GM12878 (cell line): ENCODE measurements around the gene DNAJC5. TPM values are rescaled to one million over a fixed set of nuclear protein-coding genes. Genes with fewer than 3 reads are reported as not detected.

Experiments used
- ATAC-seq: fragments of 200-7000 bp; cut with Tn5 transposase; 3 replicates; pipeline ENCODE4 v1.9.1; 2020; ENCODE audit warnings: mild to moderate bottlenecking, moderate library complexity
- BruUV-seq: library from RNA; stranded (reverse); fragments of 400-500 nt; replicated peaks from 2 replicates; lab custom pipeline; 2021; lab: Mats Ljungman, UMichigan
- CTCF ChIA-PET: fragments of 300-600 bp; sonication (Branson Sonifier 250); formaldehyde crosslinking; extraction: SDS; loops from one replicate; lab custom pipeline; 2021; ENCODE audit warnings: inconsistent platforms; lab: Yijun Ruan, JAX
- POLR2A ChIA-PET: fragments of 350-600 bp; formaldehyde crosslinking; extraction: SDS; loops from one replicate; lab custom pipeline; 2021; ENCODE audit warnings: inconsistent platforms; lab: Charles Lee
- RAD21 ChIA-PET: fragments of 300-600 bp; sonication (Branson Sonifier 250); formaldehyde crosslinking; loops from one replicate; lab custom pipeline; 2023; ENCODE audit warnings: antibody characterized with exemption; ENCODE audit not compliant: unreplicated experiment; lab: Charles Lee
- SMC1A ChIA-PET: fragments of 300-600 bp; sonication (Branson Sonifier 250); formaldehyde crosslinking; loops from one replicate; lab custom pipeline; 2023; ENCODE audit not compliant: unreplicated experiment, uncharacterized antibody; lab: Charles Lee
- DNase-seq: peaks from one replicate; pipeline ENCODE4 v3.0.0-alpha.2; 2011; ENCODE audit warnings: low read depth, low spot score
- FAIRE-seq: peaks from 3 replicates; lab custom pipeline; 2011; peaks lifted over from hg19 to GRCh38; lab: Jason Lieb, UNC
- H2AFZ ChIP-seq: 2 replicates; pipeline ENCODE4 v1.6.0; 2011; ENCODE audit warnings: low read depth, low read length, control low read depth; ENCODE audit not compliant: control insufficient read depth
- H3K27ac ChIP-seq: 2 replicates; pipeline ENCODE4 v1.5.1; 2011; ENCODE audit warnings: control low read depth; ENCODE audit not compliant: control insufficient read depth, insufficient read depth
- H3K27me3 ChIP-seq, 2 experiments: replicated peaks in 1 of 2; 2 replicates each; pipeline versions ENCODE4 v1.6.0 to v1.6.1; 2011; ENCODE audit warnings: low read length in 1 of 2; ENCODE audit not compliant: control insufficient read depth in 2 of 2, insufficient read depth in 2 of 2
- H3K36me3 ChIP-seq, 2 experiments: 2 replicates each; pipeline ENCODE4 v1.5.1; 2011; ENCODE audit warnings: low read length in 1 of 2; ENCODE audit not compliant: control insufficient read depth in 2 of 2, insufficient read depth in 2 of 2
- H3K4me1 ChIP-seq: 2 replicates; pipeline ENCODE4 v1.6.1; 2011; ENCODE audit warnings: mild to moderate bottlenecking, low read length, moderate library complexity, mixed read lengths; ENCODE audit not compliant: control insufficient read depth, insufficient read depth
- H3K4me2 ChIP-seq: 2 replicates; pipeline ENCODE4 v1.6.0; 2011; ENCODE audit warnings: control low read depth; ENCODE audit not compliant: control insufficient read depth, insufficient read depth
- H3K4me3 ChIP-seq: fragments of 200-600 bp; sonication (generic); 2 replicates; pipeline ENCODE4 v1.5.1; 2016
- H3K79me2 ChIP-seq: 2 replicates; pipeline ENCODE4 v1.6.0; 2011; ENCODE audit warnings: low read length; ENCODE audit not compliant: control insufficient read depth, insufficient read depth
- H3K9ac ChIP-seq: 2 replicates; pipeline ENCODE4 v1.8.0; 2011; ENCODE audit warnings: low read length, control low read depth, mixed read lengths; ENCODE audit not compliant: control insufficient read depth, insufficient read depth
- H3K9me3 ChIP-seq: replicated peaks from 3 replicates; pipeline ENCODE4 v1.5.1; 2011; ENCODE audit warnings: mild to moderate bottlenecking, low read length; ENCODE audit not compliant: control insufficient read depth, insufficient read depth
- H4K20me1 ChIP-seq: 2 replicates; pipeline ENCODE4 v1.6.0; 2011; ENCODE audit not compliant: control insufficient read depth, insufficient read depth
- CHD1 ChIP-seq: IDR thresholded peaks from 2 replicates; pipeline ENCODE4 v1.6.1; 2012; ENCODE audit warnings: low read depth, low read length, improper control_type of control experiment
- CHD2 ChIP-seq: IDR thresholded peaks from 2 replicates; pipeline ENCODE4 v1.6.1; 2011; ENCODE audit warnings: low read depth, low read length, improper control_type of control experiment, borderline replicate concordance
- GATAD2B ChIP-seq: fragments of 450-650 bp; conservative IDR thresholded peaks from 2 replicates; pipeline ENCODE4 v1.6.1; 2017; ENCODE audit warnings: low read depth, mild to moderate bottlenecking, moderate library complexity
- IRF5 ChIP-seq: fragments of 450-650 bp; IDR thresholded peaks from 2 replicates; pipeline ENCODE4 v1.6.1; 2017; ENCODE audit warnings: borderline replicate concordance
- MYB ChIP-seq: fragments of 150-350 bp; IDR thresholded peaks from 2 replicates; pipeline ENCODE4 v1.6.1; 2014; ENCODE audit warnings: mild to moderate bottlenecking, low read depth, low read length, borderline replicate concordance
- POLR2AphosphoS2 ChIP-seq: IDR thresholded peaks from 2 replicates; pipeline ENCODE4 v1.6.1; 2011; ENCODE audit warnings: low read depth, mild to moderate bottlenecking, low read length, improper control_type of control experiment, moderate library complexity
- SIN3A ChIP-seq: IDR thresholded peaks from 2 replicates; pipeline ENCODE4 v1.6.1; 2012; ENCODE audit warnings: low read depth, low read length, improper control_type of control experiment
- SMAD5 ChIP-seq: IDR thresholded peaks from 2 replicates; pipeline ENCODE4 v1.6.1; 2016; ENCODE audit warnings: antibody characterized with exemption, low read depth
- TAF1 ChIP-seq: IDR thresholded peaks from 2 replicates; pipeline ENCODE4 v1.6.1; 2011; ENCODE audit warnings: mild to moderate bottlenecking, low read depth, low read length, borderline replicate concordance
- TCF3 ChIP-seq: IDR thresholded peaks from 2 replicates; pipeline ENCODE4 v1.6.1; 2012; ENCODE audit warnings: low read depth, mild to moderate bottlenecking, low read length, borderline replicate concordance; ENCODE audit not compliant: insufficient read depth
- WGBS: methylation state at CpG from one replicate; pipeline ENCODE4 v1.1.6; 2016; ENCODE audit warnings: low lambda C conversion rate; ENCODE audit not compliant: insufficient replicate concordance, insufficient coverage; ENCODE audit errors: missing lambda C conversion rate; 5-methylcytosine and 5-hydroxymethylcytosine counted together
- in situ Hi-C: fragments of 300-500 bp; cut with MboI; formaldehyde crosslinking; loops from 9 replicates; pipeline ENCODE4 v1.14.3; 2018; ENCODE audit warnings: mixed read lengths
- intact Hi-C: fragments of 100-400 bp; cut with micrococcal nuclease; formaldehyde crosslinking; loops from one replicate; pipeline ENCODE4 v1.14.2; 2022; ENCODE audit not compliant: unreplicated experiment
- polyA plus RNA-seq, 11 experiments: library from polyadenylated mRNA; depleted of rRNA in 4 of 11; unstranded in 6 of 11; stranded (reverse) in 5 of 11; fragments of >200 nt; fragmentation: Nextera tagmentation in 4 of 11; fragmentation: Illumina TruSeq in 1 of 11; extraction: Ambion mirVana in 4 of 11; extraction: Trizol in 1 of 11; gene quantifications; 1 replicate in 1 of 11; 2 replicates in 10 of 11; pipeline versions ENCODE4 v1.2.1 to v1.2.3, GENCODE V29; 2011 to 2016; ENCODE audit warnings: inconsistent platforms in 2 of 11, missing spikeins in 2 of 11, low read depth in 1 of 11
- total RNA-seq, 4 experiments: library from RNA; depleted of rRNA in 3 of 4; stranded (reverse); fragments of >200 nt in 3 of 4; fragmentation: Illumina TruSeq in 1 of 4; extraction: Trizol in 1 of 4; gene quantifications; 2 replicates each; pipeline versions ENCODE4 v1.2.1 to v1.2.3, GENCODE V29; 2013 to 2021
- TF ChIP-seq, protein P1 (sequence below): fragments of 450-650 bp; IDR thresholded peaks from 2 replicates; pipeline ENCODE4 v1.6.1; 2016; ENCODE audit warnings: mild to moderate bottlenecking, moderate library complexity, borderline replicate concordance

Gene DNAJC5
- total and polyA plus RNA-seq, 10 of the 15 experiments (the other 5 are each of a cell fraction or from before 2014, with no cell fraction given), result 0.69 to 36.8 (median 17.0) TPM

DNA sequence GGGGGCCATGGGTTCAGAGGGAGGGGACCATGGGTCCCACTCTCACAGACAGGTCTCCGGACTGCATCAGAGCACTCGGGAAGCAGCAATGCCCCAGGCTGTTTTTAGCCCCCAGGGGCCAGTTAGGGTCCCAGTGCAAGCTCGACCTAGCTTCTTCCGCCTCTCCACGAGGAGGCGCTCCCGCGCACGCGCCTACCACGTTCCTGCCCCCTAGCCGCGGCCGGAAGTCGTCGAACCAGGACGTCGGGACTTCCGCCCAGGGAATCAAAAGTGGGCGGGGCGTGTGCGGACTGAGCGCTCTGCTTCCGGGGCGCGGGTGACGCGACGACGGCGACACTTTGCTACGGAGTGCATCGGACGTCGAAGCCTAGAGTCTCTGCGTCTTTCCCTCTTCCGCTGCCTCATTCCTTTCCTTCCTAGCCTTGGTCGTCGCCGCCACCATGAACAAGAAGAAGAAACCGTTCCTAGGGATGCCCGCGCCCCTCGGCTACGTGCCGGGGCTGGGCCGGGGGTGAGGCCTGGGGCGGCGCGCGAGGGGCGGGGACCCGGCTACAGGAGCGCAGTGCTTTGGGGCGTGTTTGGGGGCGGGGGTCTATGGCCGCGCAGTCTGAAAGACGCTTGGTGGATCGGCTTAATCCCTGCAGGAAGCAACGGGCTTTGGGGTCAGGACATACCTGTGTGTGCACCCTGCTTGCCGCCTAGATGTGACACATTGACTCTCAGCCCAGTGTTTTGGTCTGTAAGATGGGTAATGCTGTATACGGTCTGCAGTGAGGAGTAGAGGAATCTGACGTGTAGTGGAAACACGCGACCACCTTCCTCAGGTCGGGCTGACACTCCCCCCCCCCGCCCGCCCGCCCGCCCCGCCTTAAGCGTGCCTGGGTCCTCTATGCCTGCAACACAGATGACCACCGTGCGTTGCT lies 86.1 kb downstream of the DNAJC5 start, which contains the start of gene PRPF6 (continued):
- TF ChIP-seq, protein P1, sequence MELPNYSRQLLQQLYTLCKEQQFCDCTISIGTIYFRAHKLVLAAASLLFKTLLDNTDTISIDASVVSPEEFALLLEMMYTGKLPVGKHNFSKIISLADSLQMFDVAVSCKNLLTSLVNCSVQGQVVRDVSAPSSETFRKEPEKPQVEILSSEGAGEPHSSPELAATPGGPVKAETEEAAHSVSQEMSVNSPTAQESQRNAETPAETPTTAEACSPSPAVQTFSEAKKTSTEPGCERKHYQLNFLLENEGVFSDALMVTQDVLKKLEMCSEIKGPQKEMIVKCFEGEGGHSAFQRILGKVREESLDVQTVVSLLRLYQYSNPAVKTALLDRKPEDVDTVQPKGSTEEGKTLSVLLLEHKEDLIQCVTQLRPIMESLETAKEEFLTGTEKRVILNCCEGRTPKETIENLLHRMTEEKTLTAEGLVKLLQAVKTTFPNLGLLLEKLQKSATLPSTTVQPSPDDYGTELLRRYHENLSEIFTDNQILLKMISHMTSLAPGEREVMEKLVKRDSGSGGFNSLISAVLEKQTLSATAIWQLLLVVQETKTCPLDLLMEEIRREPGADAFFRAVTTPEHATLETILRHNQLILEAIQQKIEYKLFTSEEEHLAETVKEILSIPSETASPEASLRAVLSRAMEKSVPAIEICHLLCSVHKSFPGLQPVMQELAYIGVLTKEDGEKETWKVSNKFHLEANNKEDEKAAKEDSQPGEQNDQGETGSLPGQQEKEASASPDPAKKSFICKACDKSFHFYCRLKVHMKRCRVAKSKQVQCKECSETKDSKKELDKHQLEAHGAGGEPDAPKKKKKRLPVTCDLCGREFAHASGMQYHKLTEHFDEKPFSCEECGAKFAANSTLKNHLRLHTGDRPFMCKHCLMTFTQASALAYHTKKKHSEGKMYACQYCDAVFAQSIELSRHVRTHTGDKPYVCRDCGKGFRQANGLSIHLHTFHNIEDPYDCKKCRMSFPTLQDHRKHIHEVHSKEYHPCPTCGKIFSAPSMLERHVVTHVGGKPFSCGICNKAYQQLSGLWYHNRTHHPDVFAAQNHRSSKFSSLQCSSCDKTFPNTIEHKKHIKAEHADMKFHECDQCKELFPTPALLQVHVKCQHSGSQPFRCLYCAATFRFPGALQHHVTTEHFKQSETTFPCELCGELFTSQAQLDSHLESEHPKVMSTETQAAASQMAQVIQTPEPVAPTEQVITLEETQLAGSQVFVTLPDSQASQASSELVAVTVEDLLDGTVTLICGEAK, result peak; percentile 97
- TF ChIP-seq POLR2AphosphoS2 (peak; percentile 87), CHD2 (peak; percentile 75), TAF1 (peak; percentile 71)
- TF ChIP-seq, all 136 proteins: peak for 60

DNA sequence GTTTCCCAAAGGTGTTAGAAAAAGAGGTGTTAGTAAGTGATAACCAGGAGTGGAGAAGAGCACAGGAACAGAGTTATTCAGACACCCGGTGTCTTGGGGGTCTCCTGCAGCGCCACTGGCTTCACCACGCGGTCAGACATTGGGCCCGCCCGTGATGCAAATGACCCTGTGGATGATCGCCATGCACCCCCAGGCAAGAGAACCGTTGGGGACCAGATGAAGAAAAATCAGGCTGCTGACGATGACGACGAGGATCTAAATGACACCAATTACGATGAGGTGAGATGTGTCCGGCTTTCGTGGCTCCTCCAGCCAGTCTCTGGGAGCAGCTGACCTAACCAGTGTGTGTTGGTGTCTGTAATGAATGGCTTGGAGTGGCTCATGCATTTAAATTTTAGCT lies 88.0 kb downstream of the DNAJC5 start:
- H3K4me3 ChIP-seq, result peak overlapping the region; percentile 96; the same call in 1 of the 2 replicates
- H3K4me2 ChIP-seq, result peak overlapping the region; percentile 79
- TSS peak; percentile 73 for BruUV-seq
- no peak overlapping the region for H3K27ac ChIP-seq
- DNase-seq (no peak), ATAC-seq (no peak), FAIRE-seq (no peak)
- H4K20me1 ChIP-seq, result no peaks in the 10 kb centered on the region
- no peak overlapping the region for H3K9ac ChIP-seq
- in situ Hi-C loops, result no loop called here
- no peaks in the 10 kb centered on the region for H3K9me3 ChIP-seq
- ChIA-PET POLR2A (interaction anchor here (0.6 to 4.1 kb wide), 6 partner anchors 16 to 56 kb away, joined by 3 to 63 read pairs (median 4); partner anchors contain the start of gene C20orf204), RAD21 (interaction anchor here (4.4 kb wide), 1 partner anchor 54 kb away, joined by 92 read pairs; the partner anchor contains the start of gene C20orf204), SMC1A (interaction anchor here (0.7 to 4.1 kb wide), 2 partner anchors 54 to 55 kb away, joined by 3 to 52 read pairs; partner anchors contain the start of gene C20orf204), CTCF (interaction anchor here (0.9 to 3.2 kb wide), 4 partner anchors 10 to 89 kb away, joined by 3 to 24 read pairs (median 8); no protein-coding TSS in a partner anchor)
- no peak overlapping the region for H2AFZ ChIP-seq
- H3K79me2 ChIP-seq, result peaks cover 53% of the 10 kb centered on the region
- intact Hi-C loops, result loop anchor here (5.0 kb wide), 1 partner anchor 74 kb away; no protein-coding TSS in a partner anchor
- H3K4me1 ChIP-seq, result peaks cover 13% of the 10 kb centered on the region
- H3K27me3 ChIP-seq, result no peaks in the 10 kb centered on the region
- H3K36me3 ChIP-seq, result peaks cover 1 to 19% of the 10 kb centered on the region in 2 experiments
- WGBS, result 93% methylated on average over 14 of the region's 14 CpGs
- TF ChIP-seq SIN3A (no peak), GATAD2B (no peak), MYB (no peak), IRF5 (no peak), TCF3 (no peak), SMAD5 (no peak), CHD1 (no peak)
